Erythroblast (primary cell): ENCODE data around the gene LRBA.

Experiments
- GATA1 ChIP-seq: IDR thresholded peaks from 2 replicates; pipeline ENCODE4 v1.6.1; 2011; ENCODE audit warnings: low read depth, mild to moderate bottlenecking, control low read depth, low read length, moderate library complexity
- POLR2A ChIP-seq: IDR thresholded peaks from 2 replicates; pipeline ENCODE4 v1.6.1; 2011; ENCODE audit warnings: mild to moderate bottlenecking, low read length

DNA sequence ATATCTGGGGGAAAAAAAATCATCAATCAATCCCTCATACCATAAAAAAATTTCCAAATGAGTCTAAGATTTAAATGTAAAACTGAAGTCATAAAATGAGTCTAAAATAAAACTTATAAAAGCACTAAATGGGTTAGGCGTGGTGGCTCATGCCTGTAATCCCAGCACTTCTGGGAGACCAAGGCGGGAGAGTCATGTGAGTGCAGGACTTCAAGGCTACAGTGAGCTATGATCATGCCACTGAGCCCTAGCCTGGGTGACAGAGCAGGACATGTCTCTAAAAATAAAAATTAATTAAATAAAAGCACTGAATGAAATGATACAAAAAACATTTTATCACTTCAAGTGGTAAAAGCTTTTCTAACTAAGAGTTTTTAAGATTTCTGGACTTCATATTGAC is 83.3 kb downstream of the LRBA start:
- no peak for TF ChIP-seq POLR2A
- no peak for TF ChIP-seq GATA1
